IMR-90 (cell line): ENCODE measurements around the gene DOCK2. TPM values are rescaled to one million over a fixed set of nuclear protein-coding genes. Genes with fewer than 3 reads are reported as not detected.

Source experiments
- ATAC-seq: fragments of 200-7000 bp; cut with Tn5 transposase; 2 replicates; pipeline ENCODE4 v1.9.1; 2020; ENCODE audit warnings: low read depth, mild to moderate bottlenecking, moderate library complexity
- BruUV-seq: library from RNA; stranded (reverse); fragments of 400-500 nt; replicated peaks from 2 replicates; lab custom pipeline; 2021; lab: Mats Ljungman, UMichigan
- CTCF ChIA-PET: fragments of 300-600 bp; formaldehyde crosslinking; extraction: SDS; loops from one replicate; lab custom pipeline; 2021; ENCODE audit warnings: antibody characterized with exemption; lab: Yijun Ruan, JAX
- POLR2A ChIA-PET: fragments of 300-600 bp; sonication (Branson Sonifier 250); formaldehyde crosslinking; loops from one replicate; lab custom pipeline; 2022; ENCODE audit warnings: antibody characterized with exemption; ENCODE audit not compliant: unreplicated experiment; lab: Charles Lee
- DNase-seq: peaks from one replicate; pipeline ENCODE4 v3.0.0; 2013
- H2AFZ ChIP-seq: replicated peaks from 2 replicates; pipeline ENCODE3; 2013; ENCODE audit warnings: low read length, mild to moderate bottlenecking; ENCODE audit not compliant: poor library complexity
- H2AK5ac ChIP-seq: 2 replicates; pipeline ENCODE4 v1.6.1; 2013; ENCODE audit warnings: low read depth, low read length, inconsistent platforms
- H2AK9ac ChIP-seq: replicated peaks from 2 replicates; pipeline ENCODE3; 2013; ENCODE audit warnings: mild to moderate bottlenecking, low read depth, low read length, moderate library complexity; ENCODE audit not compliant: poor library complexity
- H2BK120ac ChIP-seq: 2 replicates; pipeline ENCODE4 v1.6.1; 2013; ENCODE audit warnings: low read depth, low read length, inconsistent platforms
- H2BK15ac ChIP-seq: 3 replicates; pipeline ENCODE4 v1.6.1; 2013; ENCODE audit warnings: low read depth, low read length, inconsistent platforms
- H2BK20ac ChIP-seq: 2 replicates; pipeline ENCODE4 v1.6.1; 2013; ENCODE audit warnings: low read depth, mild to moderate bottlenecking, inconsistent platforms, low read length, moderate library complexity
- H2BK5ac ChIP-seq: 2 replicates; pipeline ENCODE4 v1.6.1; 2013; ENCODE audit warnings: mild to moderate bottlenecking, low read depth, low read length, inconsistent platforms; ENCODE audit not compliant: poor library complexity, severe bottlenecking
- H3K14ac ChIP-seq: replicated peaks from 2 replicates; pipeline ENCODE4 v1.6.1; 2013; ENCODE audit warnings: low read depth, low read length, inconsistent platforms
- H3K18ac ChIP-seq: 2 replicates; pipeline ENCODE4 v1.6.1; 2013; ENCODE audit warnings: low read depth, low read length, control low read depth
- H3K23ac ChIP-seq: 2 replicates; pipeline ENCODE4 v1.6.1; 2013; ENCODE audit warnings: low read depth, low read length, inconsistent platforms
- H3K27ac ChIP-seq: 2 replicates; pipeline ENCODE4 v1.5.1; 2013; ENCODE audit warnings: mild to moderate bottlenecking, control low read depth, low read length; ENCODE audit not compliant: insufficient read depth
- H3K27me3 ChIP-seq: 2 replicates; pipeline ENCODE4 v1.6.1; 2013; ENCODE audit warnings: low read length; ENCODE audit not compliant: control insufficient read depth, insufficient read depth
- H3K36me3 ChIP-seq: 2 replicates; pipeline ENCODE4 v1.6.1; 2013; ENCODE audit warnings: low read length, mixed read lengths; ENCODE audit not compliant: control insufficient read depth, insufficient read depth
- H3K4ac ChIP-seq: 2 replicates; pipeline ENCODE4 v1.6.1; 2013; ENCODE audit warnings: low read depth, low read length, inconsistent platforms
- H3K4me1 ChIP-seq: 2 replicates; pipeline ENCODE4 v1.6.1; 2013; ENCODE audit warnings: low read length, mixed read lengths; ENCODE audit not compliant: control insufficient read depth, insufficient read depth
- H3K4me2 ChIP-seq: 2 replicates; pipeline ENCODE4 v1.6.1; 2013; ENCODE audit warnings: low read depth, mild to moderate bottlenecking, control low read depth, low read length, moderate library complexity
- H3K4me3 ChIP-seq: 2 replicates; pipeline ENCODE4 v1.5.1; 2013; ENCODE audit warnings: low read depth, mild to moderate bottlenecking, control low read depth, low read length, moderate library complexity; ENCODE audit not compliant: insufficient read depth
- H3K56ac ChIP-seq: 2 replicates; pipeline ENCODE4 v1.6.1; 2013; ENCODE audit warnings: low read length, inconsistent platforms; ENCODE audit not compliant: insufficient read depth; ENCODE audit errors: extremely low read depth
- H3K79me1 ChIP-seq, 2 experiments: 2 replicates each; pipeline ENCODE4 v1.6.1; 2013; ENCODE audit warnings: low read length in 2 of 2, inconsistent platforms in 1 of 2, low read depth in 1 of 2
- H3K9ac ChIP-seq: 2 replicates; pipeline ENCODE4 v1.6.1; 2013; ENCODE audit warnings: low read depth, low read length, control low read depth
- H3K9me1 ChIP-seq: 2 replicates; pipeline ENCODE4 v1.6.1; 2013; ENCODE audit warnings: low read length, inconsistent platforms; ENCODE audit not compliant: insufficient read depth
- H3K9me3 ChIP-seq: 2 replicates; pipeline ENCODE4 v1.6.1; 2013; ENCODE audit warnings: low read length; ENCODE audit not compliant: control insufficient read depth, insufficient read depth
- H4K20me1 ChIP-seq: 2 replicates; pipeline ENCODE4 v1.6.1; 2013; ENCODE audit warnings: low read length, inconsistent platforms; ENCODE audit not compliant: insufficient read depth
- H4K5ac ChIP-seq: 2 replicates; pipeline ENCODE4 v1.6.1; 2013; ENCODE audit warnings: mild to moderate bottlenecking, low read depth, low read length, control low read depth
- H4K8ac ChIP-seq, 2 experiments: 2 replicates each; pipeline ENCODE4 v1.6.1; 2013; ENCODE audit warnings: low read depth in 2 of 2, low read length in 2 of 2, control low read depth in 1 of 2, inconsistent platforms in 1 of 2
- H4K91ac ChIP-seq: 2 replicates; pipeline ENCODE4 v1.6.1; 2013; ENCODE audit warnings: low read depth, low read length, inconsistent platforms; ENCODE audit not compliant: insufficient read depth
- BHLHE40 ChIP-seq: fragments of 150-350 bp; IDR thresholded peaks from 2 replicates; pipeline ENCODE4 v1.6.1; 2016; ENCODE audit warnings: mild to moderate bottlenecking, low read depth, low read length
- CEBPB ChIP-seq: IDR thresholded peaks from 2 replicates; pipeline ENCODE4 v1.6.1; 2012; ENCODE audit warnings: low read depth, low read length, improper control_type of control experiment
- CHD1 ChIP-seq: IDR thresholded peaks from 2 replicates; pipeline ENCODE4 v1.6.1; 2012; ENCODE audit warnings: low read depth, low read length, improper control_type of control experiment
- MAZ ChIP-seq: IDR thresholded peaks from 2 replicates; pipeline ENCODE4 v1.6.1; 2012; ENCODE audit warnings: low read depth, mild to moderate bottlenecking, low read length, improper control_type of control experiment, moderate library complexity, borderline replicate concordance
- MXI1 ChIP-seq: IDR thresholded peaks from 2 replicates; pipeline ENCODE4 v1.6.1; 2012; ENCODE audit warnings: low read depth, mild to moderate bottlenecking, low read length, moderate library complexity, borderline replicate concordance
- NFE2L2 ChIP-seq: fragments of 150-350 bp; IDR thresholded peaks from 2 replicates; pipeline ENCODE4 v1.6.1; 2016; ENCODE audit warnings: low read depth, mild to moderate bottlenecking, low read length
- POLR2A ChIP-seq: IDR thresholded peaks from 2 replicates; pipeline ENCODE4 v1.6.1; 2012; ENCODE audit warnings: mild to moderate bottlenecking, low read depth, low read length
- RAD21 ChIP-seq: IDR thresholded peaks from 2 replicates; pipeline ENCODE4 v1.6.1; 2012; ENCODE audit warnings: low read length, improper control_type of control experiment
- RCOR1 ChIP-seq: IDR thresholded peaks from 2 replicates; pipeline ENCODE4 v1.6.1; 2012; ENCODE audit warnings: mild to moderate bottlenecking, low read length, improper control_type of control experiment; ENCODE audit not compliant: insufficient replicate concordance
- RFX5 ChIP-seq: IDR thresholded peaks from 2 replicates; pipeline ENCODE4 v1.8.0; 2012; ENCODE audit warnings: low read depth, mild to moderate bottlenecking, low read length, moderate library complexity
- SMC3 ChIP-seq: fragments of 150-350 bp; IDR thresholded peaks from 2 replicates; pipeline ENCODE4 v1.6.1; 2016; ENCODE audit warnings: low read depth, mild to moderate bottlenecking, antibody characterized with exemption, low read length, moderate library complexity
- WGBS, 2 experiments: methylation state at CpG; one replicate each; pipeline versions ENCODE4 v1.1.5 to v1.1.7; 2013; ENCODE audit warnings: missing lambda C conversion rate in 2 of 2; ENCODE audit not compliant: insufficient read length in 1 of 2; ENCODE audit errors: extremely low coverage in 2 of 2; 5-methylcytosine and 5-hydroxymethylcytosine counted together
- dilution Hi-C: fragments of 300-500 bp; cut with HindIII; formaldehyde crosslinking; loops from one replicate; pipeline ENCODE4 v1.14.3; 2018; ENCODE audit warnings: low sequenced_read_pairs; ENCODE audit not compliant: unreplicated experiment
- in situ Hi-C: fragments of 300-500 bp; cut with MboI; formaldehyde crosslinking; loops from 3 replicates; pipeline ENCODE4 v1.14.3; 2019; ENCODE audit warnings: low sequenced_read_pairs, inconsistent platforms, mixed read lengths
- intact Hi-C: fragments of 100-400 bp; cut with micrococcal nuclease; formaldehyde crosslinking; loops from 2 replicates; pipeline ENCODE4 v1.10.0; 2022
- polyA plus RNA-seq, 3 experiments: library from polyadenylated mRNA; depleted of rRNA; stranded (reverse); fragments of >200 nt; gene quantifications; 2 replicates each; pipeline ENCODE4 v1.2.3, GENCODE V29; 2012; ENCODE audit warnings: low replicate concordance in 1 of 3
- total RNA-seq: library from RNA; depleted of rRNA; stranded (reverse); fragments of >200 nt; gene quantifications from 2 replicates; pipeline ENCODE4 v1.2.3, GENCODE V29; 2012
- TF ChIP-seq, protein P1 (sequence below): fragments of 150-350 bp; IDR thresholded peaks from 2 replicates; pipeline ENCODE4 v1.6.1; 2017; ENCODE audit warnings: mild to moderate bottlenecking, antibody characterized with exemption, low read length, low read depth
- TF ChIP-seq, protein P2 (sequence below): conservative IDR thresholded peaks from 2 replicates; pipeline ENCODE4 v1.5.1; 2012; ENCODE audit warnings: mild to moderate bottlenecking, low read depth, low read length, improper control_type of control experiment

DOCK2 gene
- total and polyA plus RNA-seq, 2 of the 4 experiments (the other 2 are of a cell fraction): 0.72 to 3.0 TPM

DNA sequence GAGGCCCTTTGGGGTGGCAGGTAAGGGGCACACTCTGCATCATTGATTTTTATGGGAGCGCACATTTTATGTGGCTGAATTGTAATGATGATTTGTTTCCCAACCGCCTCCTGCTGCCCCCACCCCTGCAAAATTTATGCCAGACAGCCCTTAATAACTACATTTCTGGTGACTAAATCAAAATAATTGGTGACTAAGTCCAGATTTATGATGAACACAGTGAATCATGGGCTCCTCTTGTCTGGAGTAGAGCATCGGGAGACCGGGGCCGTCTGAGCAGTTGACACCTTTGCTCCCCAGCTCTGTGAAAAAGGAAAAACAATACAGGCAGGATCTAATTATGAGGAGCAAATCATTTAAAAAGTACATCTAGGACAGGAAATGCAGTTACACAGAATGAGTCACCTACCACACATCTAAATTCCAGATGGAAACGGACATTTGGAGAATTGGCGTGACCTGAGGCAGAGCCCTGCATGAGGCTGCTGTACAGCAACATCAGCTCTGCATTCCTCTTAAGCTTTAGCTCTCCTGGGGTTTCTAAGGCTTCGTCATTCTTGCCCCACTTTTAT is 58.9 kb downstream of the DOCK2 start:
- Histone ChIP-seq H2AFZ (peak overlapping the region; percentile 11), H3K79me1 (0 out of 4 replicates have a peak, but pooled peaks cover 0 to 12% of the 10 kb centered on the region in 2 experiments), H3K9ac (no peak overlapping the region), H4K91ac (peak overlapping the region; percentile 61; the same call in 1 of the 2 replicates), H3K9me1 (peaks cover 18% of the 10 kb centered on the region), H2BK5ac (peak overlapping the region; percentile 78), H2BK120ac (peak overlapping the region; percentile 80), H3K23ac (no peak overlapping the region; the same call in 1 of the 2 replicates), H4K5ac (peak overlapping the region; percentile 9; the same call in 1 of the 2 replicates), H3K4me2 (peak overlapping the region; percentile 30), H4K8ac (peak overlapping the region; percentile 31 to 35; a peak in 3 of 4 replicates), H3K27me3 (no peaks in the 10 kb centered on the region), H3K18ac (peak overlapping the region; percentile 13; the same call in 1 of the 2 replicates), H2AK5ac (peak overlapping the region; percentile 65), H3K9me3 (no peaks in the 10 kb centered on the region), H3K56ac (peak overlapping the region; percentile 54; the same call in 1 of the 2 replicates), H3K4ac (peak overlapping the region; percentile 81), H3K14ac (peak overlapping the region; percentile 50; the same call in 1 of the 2 replicates), H2BK20ac (peak overlapping the region; percentile 81), H4K20me1 (no peaks in the 10 kb centered on the region), H3K27ac (peak overlapping the region; percentile 73), H2AK9ac (no peak overlapping the region), H3K4me1 (peaks cover 17% of the 10 kb centered on the region), H2BK15ac (peak overlapping the region; percentile 67; the same call in 2 of the 3 replicates), H3K4me3 (no peak overlapping the region), H3K36me3 (no peaks in the 10 kb centered on the region)
- ATAC-seq (peak; percentile 92), DNase-seq (peak; percentile 98)
- in situ Hi-C loops (no loop called here), dilution Hi-C loops (no loop called here), intact Hi-C loops (loop anchor here (2.0 kb wide), 1 partner anchor 111 kb away; no protein-coding TSS in a partner anchor)
- ChIA-PET CTCF (interaction anchor here (1.0 to 9.1 kb wide), 3 partner anchors 11 to 375 kb away, joined by 3 to 117 read pairs (median 4); partner anchors contain the start of gene INSYN2B), POLR2A (interaction anchor here (0.6 to 1.2 kb wide), 2 partner anchors 112 to 166 kb away, joined by 4 to 6 read pairs; partner anchors contain the start of gene SPDL1)
- no TSS peak for BruUV-seq
- WGBS, 2 experiments: no CpG with 5 or more reads among the region's 8 CpGs
- TF ChIP-seq POLR2A: 0 out of 2 replicates have a peak, but pooled peaks have one; percentile 5
- TF ChIP-seq BHLHE40: peak; percentile 53; the same call in 1 of the 2 replicates
- peak; percentile 12; the same call in 1 of the 2 replicates for TF ChIP-seq SMC3
- TF ChIP-seq, protein P1, sequence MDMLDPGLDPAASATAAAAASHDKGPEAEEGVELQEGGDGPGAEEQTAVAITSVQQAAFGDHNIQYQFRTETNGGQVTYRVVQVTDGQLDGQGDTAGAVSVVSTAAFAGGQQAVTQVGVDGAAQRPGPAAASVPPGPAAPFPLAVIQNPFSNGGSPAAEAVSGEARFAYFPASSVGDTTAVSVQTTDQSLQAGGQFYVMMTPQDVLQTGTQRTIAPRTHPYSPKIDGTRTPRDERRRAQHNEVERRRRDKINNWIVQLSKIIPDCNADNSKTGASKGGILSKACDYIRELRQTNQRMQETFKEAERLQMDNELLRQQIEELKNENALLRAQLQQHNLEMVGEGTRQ: no peak
- peak; percentile 75 for TF ChIP-seq CEBPB
- TF ChIP-seq, protein P2, sequence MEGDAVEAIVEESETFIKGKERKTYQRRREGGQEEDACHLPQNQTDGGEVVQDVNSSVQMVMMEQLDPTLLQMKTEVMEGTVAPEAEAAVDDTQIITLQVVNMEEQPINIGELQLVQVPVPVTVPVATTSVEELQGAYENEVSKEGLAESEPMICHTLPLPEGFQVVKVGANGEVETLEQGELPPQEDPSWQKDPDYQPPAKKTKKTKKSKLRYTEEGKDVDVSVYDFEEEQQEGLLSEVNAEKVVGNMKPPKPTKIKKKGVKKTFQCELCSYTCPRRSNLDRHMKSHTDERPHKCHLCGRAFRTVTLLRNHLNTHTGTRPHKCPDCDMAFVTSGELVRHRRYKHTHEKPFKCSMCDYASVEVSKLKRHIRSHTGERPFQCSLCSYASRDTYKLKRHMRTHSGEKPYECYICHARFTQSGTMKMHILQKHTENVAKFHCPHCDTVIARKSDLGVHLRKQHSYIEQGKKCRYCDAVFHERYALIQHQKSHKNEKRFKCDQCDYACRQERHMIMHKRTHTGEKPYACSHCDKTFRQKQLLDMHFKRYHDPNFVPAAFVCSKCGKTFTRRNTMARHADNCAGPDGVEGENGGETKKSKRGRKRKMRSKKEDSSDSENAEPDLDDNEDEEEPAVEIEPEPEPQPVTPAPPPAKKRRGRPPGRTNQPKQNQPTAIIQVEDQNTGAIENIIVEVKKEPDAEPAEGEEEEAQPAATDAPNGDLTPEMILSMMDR: no peak
- no peak for TF ChIP-seq NFE2L2
- no peak for TF ChIP-seq MXI1
- no peak for TF ChIP-seq CHD1
- no peak; the same call in 1 of the 2 replicates for TF ChIP-seq RAD21
- peak; percentile 31; the same call in 1 of the 2 replicates for TF ChIP-seq MAZ
- TF ChIP-seq RCOR1: no peak
- no peak for TF ChIP-seq RFX5
